NB4 (cell line): ENCODE results near the gene SPON1.

Source experiments
- DNase-seq: peaks from one replicate; pipeline ENCODE4 v3.0.0; 2010; ENCODE audit warnings: low read depth
- H3K4me3 ChIP-seq: one replicate; pipeline ENCODE4 v1.5.1; 2011; ENCODE audit warnings: mild to moderate bottlenecking, low read depth, low read length, moderate library complexity
- MAX ChIP-seq: IDR thresholded peaks from 2 replicates; pipeline ENCODE4 v1.6.1; 2011; ENCODE audit warnings: low read depth, low read length
- MYC ChIP-seq: IDR thresholded peaks from 2 replicates; pipeline ENCODE4 v1.6.1; 2011; ENCODE audit warnings: low read depth, low read length
- POLR2A ChIP-seq: IDR thresholded peaks from 2 replicates; pipeline ENCODE4 v1.6.1; 2011; ENCODE audit warnings: mild to moderate bottlenecking; ENCODE audit not compliant: insufficient read length; ENCODE audit errors: extremely low read depth
- TF ChIP-seq, protein P1 (sequence below): IDR thresholded peaks from one replicate; pipeline ENCODE4 v1.5.1; 2012; ENCODE audit warnings: low read depth, low read length

The SPON1 gene

GRCh38 chr11:14111496-14111895 is 149.0 kb downstream of the SPON1 start:
- H3K4me3 ChIP-seq: no peak overlapping the region
- TF ChIP-seq MYC (no peak), MAX (no peak), POLR2A (no peak)
- TF ChIP-seq, protein P1, sequence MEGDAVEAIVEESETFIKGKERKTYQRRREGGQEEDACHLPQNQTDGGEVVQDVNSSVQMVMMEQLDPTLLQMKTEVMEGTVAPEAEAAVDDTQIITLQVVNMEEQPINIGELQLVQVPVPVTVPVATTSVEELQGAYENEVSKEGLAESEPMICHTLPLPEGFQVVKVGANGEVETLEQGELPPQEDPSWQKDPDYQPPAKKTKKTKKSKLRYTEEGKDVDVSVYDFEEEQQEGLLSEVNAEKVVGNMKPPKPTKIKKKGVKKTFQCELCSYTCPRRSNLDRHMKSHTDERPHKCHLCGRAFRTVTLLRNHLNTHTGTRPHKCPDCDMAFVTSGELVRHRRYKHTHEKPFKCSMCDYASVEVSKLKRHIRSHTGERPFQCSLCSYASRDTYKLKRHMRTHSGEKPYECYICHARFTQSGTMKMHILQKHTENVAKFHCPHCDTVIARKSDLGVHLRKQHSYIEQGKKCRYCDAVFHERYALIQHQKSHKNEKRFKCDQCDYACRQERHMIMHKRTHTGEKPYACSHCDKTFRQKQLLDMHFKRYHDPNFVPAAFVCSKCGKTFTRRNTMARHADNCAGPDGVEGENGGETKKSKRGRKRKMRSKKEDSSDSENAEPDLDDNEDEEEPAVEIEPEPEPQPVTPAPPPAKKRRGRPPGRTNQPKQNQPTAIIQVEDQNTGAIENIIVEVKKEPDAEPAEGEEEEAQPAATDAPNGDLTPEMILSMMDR: no peak

GRCh38 chr11:14112721-14113120 is 150.2 kb downstream of the SPON1 start:
- DNase-seq: no peak
- TF ChIP-seq MYC: no peak
- TF ChIP-seq, protein P1: no peak
- no peak overlapping the region for H3K4me3 ChIP-seq

More at GRCh38 chr11:14111496-14111895, 149.0 kb downstream of the SPON1 start:
- no peak for DNase-seq

DNA sequence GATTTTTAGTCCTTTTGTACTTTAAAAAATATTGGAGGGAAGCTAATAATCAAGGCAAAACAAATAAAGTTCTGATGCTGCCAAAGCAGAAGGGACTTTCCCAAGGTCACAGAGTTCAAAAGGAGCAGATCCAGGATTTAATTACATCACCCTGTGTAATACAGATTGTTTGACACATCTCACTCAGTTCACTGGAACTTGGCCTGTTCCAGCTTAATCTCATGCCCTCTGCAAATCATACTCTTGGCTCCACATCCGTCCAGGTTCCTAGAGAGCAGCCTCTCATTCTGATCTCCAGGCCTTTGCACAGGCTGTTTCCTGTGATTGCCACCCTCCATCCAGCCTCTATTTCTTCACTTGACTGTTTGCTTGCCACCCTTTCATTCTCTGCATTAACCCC is 151.7 kb downstream of the SPON1 start:
- H3K4me3 ChIP-seq: no peak overlapping the region
- TF ChIP-seq MYC (no peak), MAX (no peak), POLR2A (no peak)
- TF ChIP-seq, protein P1: no peak
- DNase-seq: no peak

GRCh38 chr11:14114786-14115185 is 152.3 kb downstream of the SPON1 start:
- TF ChIP-seq, protein P1: no peak
- no peak for TF ChIP-seq POLR2A
- TF ChIP-seq MAX: no peak
- no peak for TF ChIP-seq MYC
- no peak for DNase-seq
- no peak overlapping the region for H3K4me3 ChIP-seq

GRCh38 chr11:14117632-14118031 is 155.1 kb downstream of the SPON1 start:
- no peak for DNase-seq
- TF ChIP-seq MAX (no peak), POLR2A (no peak), MYC (no peak)
- TF ChIP-seq, protein P1: no peak
- no peak overlapping the region for H3K4me3 ChIP-seq

GRCh38 chr11:14118072-14118471 is 155.5 kb downstream of the SPON1 start:
- TF ChIP-seq POLR2A (no peak), MAX (no peak), MYC (no peak)
- TF ChIP-seq, protein P1: no peak
- H3K4me3 ChIP-seq: no peak overlapping the region
- no peak for DNase-seq
